Astrocyte of the cerebellum (primary cell): ENCODE data around the gene SLAMF7.

ENCODE experiments used
- DNase-seq: peaks from one replicate; pipeline ENCODE4 v3.0.0-alpha.2; 2011; ENCODE audit warnings: low read depth
- H3K4me3 ChIP-seq: 2 replicates; pipeline ENCODE4 v1.5.1; 2011; ENCODE audit warnings: mild to moderate bottlenecking, low read depth, low read length, moderate library complexity
- in situ Hi-C: cut with HindIII; loops from 2 replicates; pipeline ENCODE4 v1.10.0; 2017; ENCODE audit warnings: low sequenced_read_pairs
- TF ChIP-seq, protein P1 (sequence below): IDR thresholded peaks from 2 replicates; pipeline ENCODE4 v1.5.1; 2012; ENCODE audit warnings: low read length, low read depth, moderate library complexity, mild to moderate bottlenecking; ENCODE audit errors: missing control alignments

Gene SLAMF7

DNA sequence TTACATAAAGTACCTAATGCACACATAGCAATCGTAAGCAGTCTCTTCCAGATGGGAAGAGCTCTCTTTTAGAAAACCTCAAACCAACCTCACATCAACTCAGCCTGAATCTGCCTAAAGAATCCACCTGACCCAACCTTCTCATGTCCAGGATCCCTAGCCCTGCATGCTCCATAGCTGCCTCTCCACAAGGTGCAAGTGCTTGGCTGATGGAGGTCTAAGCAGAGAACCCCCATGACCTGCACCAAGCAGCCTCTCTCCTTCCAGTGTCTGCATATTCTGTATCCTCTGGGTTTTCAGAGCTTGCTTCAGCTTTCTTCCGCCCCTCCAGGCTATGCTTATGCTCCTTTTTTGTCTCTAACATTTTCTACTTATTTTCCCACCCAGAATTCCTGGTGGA, 59.4 kb downstream of the SLAMF7 start:
- in situ Hi-C loops = no loop called here
- DNase-seq = no peak
- TF ChIP-seq, protein P1, sequence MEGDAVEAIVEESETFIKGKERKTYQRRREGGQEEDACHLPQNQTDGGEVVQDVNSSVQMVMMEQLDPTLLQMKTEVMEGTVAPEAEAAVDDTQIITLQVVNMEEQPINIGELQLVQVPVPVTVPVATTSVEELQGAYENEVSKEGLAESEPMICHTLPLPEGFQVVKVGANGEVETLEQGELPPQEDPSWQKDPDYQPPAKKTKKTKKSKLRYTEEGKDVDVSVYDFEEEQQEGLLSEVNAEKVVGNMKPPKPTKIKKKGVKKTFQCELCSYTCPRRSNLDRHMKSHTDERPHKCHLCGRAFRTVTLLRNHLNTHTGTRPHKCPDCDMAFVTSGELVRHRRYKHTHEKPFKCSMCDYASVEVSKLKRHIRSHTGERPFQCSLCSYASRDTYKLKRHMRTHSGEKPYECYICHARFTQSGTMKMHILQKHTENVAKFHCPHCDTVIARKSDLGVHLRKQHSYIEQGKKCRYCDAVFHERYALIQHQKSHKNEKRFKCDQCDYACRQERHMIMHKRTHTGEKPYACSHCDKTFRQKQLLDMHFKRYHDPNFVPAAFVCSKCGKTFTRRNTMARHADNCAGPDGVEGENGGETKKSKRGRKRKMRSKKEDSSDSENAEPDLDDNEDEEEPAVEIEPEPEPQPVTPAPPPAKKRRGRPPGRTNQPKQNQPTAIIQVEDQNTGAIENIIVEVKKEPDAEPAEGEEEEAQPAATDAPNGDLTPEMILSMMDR = no peak
- H3K4me3 ChIP-seq = no peak overlapping the region

DNA sequence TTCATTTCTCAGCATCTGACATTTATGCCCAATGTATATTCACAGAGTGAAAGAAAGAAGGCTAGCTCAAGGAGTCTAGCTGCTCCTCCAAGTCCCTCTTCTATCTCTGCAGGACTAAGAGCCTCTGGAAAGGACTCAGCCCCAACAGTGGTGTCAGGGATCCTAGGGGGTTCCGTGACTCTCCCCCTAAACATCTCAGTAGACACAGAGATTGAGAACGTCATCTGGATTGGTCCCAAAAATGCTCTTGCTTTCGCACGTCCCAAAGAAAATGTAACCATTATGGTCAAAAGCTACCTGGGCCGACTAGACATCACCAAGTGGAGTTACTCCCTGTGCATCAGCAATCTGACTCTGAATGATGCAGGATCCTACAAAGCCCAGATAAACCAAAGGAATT, 60.6 kb downstream of the SLAMF7 start:
- in situ Hi-C loops = no loop called here
- DNase-seq = no peak
- TF ChIP-seq, protein P1 = no peak
- no peak overlapping the region for H3K4me3 ChIP-seq

DNA sequence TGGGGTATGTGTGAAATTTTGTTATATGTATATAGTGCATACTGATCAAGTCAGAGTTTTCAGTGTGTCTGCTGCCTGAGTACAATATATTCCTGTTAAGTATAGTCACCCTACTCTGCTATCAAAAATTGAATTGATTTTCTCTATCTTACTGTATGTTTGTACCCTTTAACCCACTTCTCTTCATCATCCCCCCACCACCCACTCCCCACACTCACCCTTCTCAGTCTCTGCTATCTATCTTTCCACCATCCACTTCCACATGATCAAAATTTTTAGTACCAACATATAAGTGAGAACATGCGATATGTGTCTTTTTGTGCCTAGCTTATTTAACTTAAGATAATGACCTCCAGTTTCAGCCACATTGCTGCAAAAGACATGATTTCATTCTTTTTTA, 61.1 kb downstream of the SLAMF7 start:
- in situ Hi-C loops = no loop called here
- TF ChIP-seq, protein P1 = no peak
- DNase-seq = no peak
- H3K4me3 ChIP-seq = no peak overlapping the region

DNA sequence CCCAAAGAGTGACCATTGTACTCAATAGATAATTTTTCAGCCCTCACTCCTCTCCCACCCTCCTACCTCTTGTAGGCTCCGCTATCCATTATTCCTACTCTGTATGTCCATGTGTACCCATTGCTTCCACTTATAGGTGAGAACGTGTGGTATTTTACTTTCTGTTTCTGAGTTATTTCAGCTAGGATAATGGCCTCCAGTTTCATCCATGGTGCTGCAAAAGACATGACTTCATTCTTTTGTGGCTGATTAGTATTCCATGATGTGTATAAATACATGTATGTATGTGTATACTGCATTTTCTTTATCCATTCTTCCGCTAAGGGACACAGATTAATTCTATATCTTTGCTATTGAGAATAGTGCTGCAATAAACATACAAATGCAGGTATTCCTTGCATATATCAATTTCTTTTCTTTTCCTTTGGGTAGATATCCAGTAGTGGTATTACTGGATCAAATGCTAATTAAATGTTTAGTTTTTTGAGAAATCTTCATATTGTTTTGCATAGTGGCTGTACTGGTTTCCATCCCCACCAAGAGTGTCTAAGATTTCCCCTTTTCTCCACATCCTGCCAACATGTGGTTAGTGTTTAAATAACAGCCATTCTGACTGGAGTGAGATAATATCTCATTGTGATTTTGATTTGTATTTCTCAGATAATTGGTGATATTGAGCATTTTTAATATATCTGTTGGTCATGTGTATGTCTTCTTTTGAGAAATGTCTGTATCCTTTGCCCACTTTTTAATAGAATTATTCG, 61.8 kb downstream of the SLAMF7 start:
- in situ Hi-C loops = no loop called here
- TF ChIP-seq, protein P1 = no peak
- no peak overlapping the region for H3K4me3 ChIP-seq
- DNase-seq = no peak

DNA sequence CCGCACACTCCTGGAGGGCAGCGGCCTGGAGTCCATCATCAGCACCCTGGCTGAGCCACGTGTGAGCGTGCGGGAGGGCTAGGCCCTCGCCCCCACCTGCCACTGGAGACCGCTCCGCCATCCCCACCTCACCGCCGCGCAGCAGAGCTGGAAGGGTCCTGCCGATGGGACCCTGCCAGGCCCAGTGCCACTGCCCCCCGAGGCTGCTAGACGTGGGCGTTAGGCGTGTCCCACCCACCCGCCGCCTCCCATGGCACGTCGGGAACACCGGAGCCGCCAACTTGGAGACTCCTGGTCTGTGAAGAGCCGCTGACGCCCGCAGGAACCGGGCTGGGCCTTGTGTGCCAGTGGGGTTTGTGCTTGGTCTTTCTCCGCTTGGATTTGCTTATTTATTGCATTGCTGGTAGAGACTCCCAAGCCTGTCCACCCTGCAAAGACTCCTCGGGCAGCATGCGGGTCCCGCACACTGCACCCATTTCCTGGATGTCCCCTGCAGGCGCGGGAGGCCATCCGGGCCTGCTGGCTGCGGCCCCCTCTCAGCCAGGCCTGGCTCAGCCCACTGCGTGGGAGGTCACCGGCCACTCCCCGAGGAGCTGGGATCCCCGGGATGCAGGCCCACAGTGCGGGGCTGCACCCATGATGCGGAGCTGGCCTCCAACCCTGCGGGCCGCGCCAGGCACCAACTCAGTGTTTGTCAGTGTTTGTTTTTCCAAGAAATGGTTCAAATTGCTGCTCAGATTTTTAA, 63.0 kb downstream of the SLAMF7 start:
- TF ChIP-seq, protein P1 = no peak
- in situ Hi-C loops = no loop called here
- no peak for DNase-seq
- no peak overlapping the region for H3K4me3 ChIP-seq
